Stomach (tissue), 9 donors: ENCODE results near the gene KRTAP5-2. TPM values are rescaled to one million over a fixed set of nuclear protein-coding genes. Genes with fewer than 3 reads are reported as not detected.

Experiments used
- DNase-seq, 2 donors: peaks; one replicate each; pipeline versions ENCODE4 v3.0.0 to v3.0.0-alpha.2; 2013 to 2019
- H3K27ac ChIP-seq, 5 donors: fragments of 200-600 bp in 4 of 5; sonication (generic) in 4 of 5; one replicate each; pipeline ENCODE4 v1.5.1; 2013 to 2019; ENCODE audit warnings: mild to moderate bottlenecking in 1 of 5, moderate library complexity in 1 of 5
- H3K27me3 ChIP-seq, 3 donors: fragments of 200-600 bp; sonication (generic); one replicate each; pipeline ENCODE4 v1.5.1; 2017 to 2019; ENCODE audit warnings: mixed run types in 1 of 3
- H3K36me3 ChIP-seq, 4 donors: fragments of 200-600 bp; sonication (generic); 1 replicate in 3 of 4; 2 replicates in 1 of 4; pipeline ENCODE4 v1.5.1; 2016 to 2019
- H3K4me1 ChIP-seq, 4 donors: fragments of 200-600 bp; sonication (generic); one replicate each; pipeline ENCODE4 v1.5.1; 2016 to 2019
- H3K4me3 ChIP-seq, 4 donors: fragments of 200-600 bp; sonication (generic) in 3 of 4; one replicate each; pipeline ENCODE4 v1.5.1; 2016 to 2019; ENCODE audit warnings: mild to moderate bottlenecking in 1 of 4
- H3K9me3 ChIP-seq, 4 donors: fragments of 200-600 bp; sonication (generic); one replicate each; pipeline ENCODE4 v1.5.1; 2016 to 2019
- CTCF ChIP-seq, 7 experiments: fragments of 450-650 bp in 4 of 7; fragments of 200-600 bp in 3 of 7; sonication (generic) in 3 of 7; IDR thresholded peaks; one replicate each; pipeline ENCODE4 v1.5.1; 2016 to 2019; ENCODE audit warnings: antibody characterized with exemption in 7 of 7, control low read depth in 2 of 7, mild to moderate bottlenecking in 1 of 7
- EP300 ChIP-seq: sonication (generic); formaldehyde crosslinking; IDR thresholded peaks from one replicate; pipeline ENCODE4 v1.6.1; 2017; ENCODE audit warnings: antibody characterized with exemption
- POLR2A ChIP-seq, 4 donors: fragments of 450-650 bp; IDR thresholded peaks; one replicate each; pipeline ENCODE4 v1.6.1; 2016; ENCODE audit warnings: antibody characterized with exemption in 4 of 4, control low read depth in 2 of 4, mild to moderate bottlenecking in 1 of 4, moderate library complexity in 1 of 4
- POLR2AphosphoS5 ChIP-seq, 3 donors: sonication (generic); formaldehyde crosslinking; IDR thresholded peaks; one replicate each; pipeline ENCODE4 v1.6.1; 2016; ENCODE audit warnings: antibody characterized with exemption in 3 of 3
- WGBS, 5 donors: extraction: QIAGEN DNeasy Blood & Tissue Kit in 3 of 5; methylation state at CpG; one replicate each; pipeline versions ENCODE4 v1.1.5 to v1.1.7; 2013 to 2018; 5-methylcytosine and 5-hydroxymethylcytosine counted together
- intact Hi-C: fragments of 100-400 bp; cut with DNase I; formaldehyde crosslinking; loops from one replicate; pipeline ENCODE4 v1.15.1; 2023; ENCODE audit warnings: low total_unique reads
- polyA plus RNA-seq, 3 donors: library from polyadenylated mRNA; stranded (reverse); fragments of 200-250 nt; gene quantifications; one replicate each; pipeline ENCODE4 v1.2.3, GENCODE V29; 2013
- total RNA-seq, 5 donors: library from RNA; depleted of rRNA; stranded (reverse); fragments of >200 nt; gene quantifications; one replicate each; pipeline versions ENCODE4 v1.1.0 to v1.2.3, GENCODE V29; 2014 to 2016
- donor health status: healthy with polysubstance abuse.
- donor health status: Bipolar disorder and iron deficiency.
- donor health status: healthy.

The KRTAP5-2 gene
- total and polyA plus RNA-seq, 8 donors = not detected

GRCh38 chr11:1570001-1570453 lies 28.1 kb downstream of the KRTAP5-2 start:
- Histone ChIP-seq H3K4me3 (peak overlapping the region in 2 of 4 donors; percentile 61 to 63), H3K9me3 (no peaks in the 10 kb centered on the region), H3K27me3 (peaks cover 0 to 42% (median 11%) of the 10 kb centered on the region in 3 donors), H3K4me1 (peaks cover 45 to 78% (median 62%) of the 10 kb centered on the region in 4 donors), H3K36me3 (peaks cover 0 to 7% (median 6%) of the 10 kb centered on the region in 4 donors), H3K27ac (peak overlapping the region in 1 of 5 donors; percentile 89)
- DNase-seq = peak in 1 of 2 donors; percentile 40
- intact Hi-C loops = no loop called here
- WGBS, 5 donors = 62 to 79% (median 68%) methylated on average over 4 to 11 of the region's 11 CpGs
- TF ChIP-seq CTCF (IDR thresholded peaks at IDR 0.05) (no peak), POLR2AphosphoS5 (IDR thresholded peaks at IDR 0.05) (no peak), EP300 (no peak), POLR2A (IDR thresholded peaks at IDR 0.05) (no peak)

DNA sequence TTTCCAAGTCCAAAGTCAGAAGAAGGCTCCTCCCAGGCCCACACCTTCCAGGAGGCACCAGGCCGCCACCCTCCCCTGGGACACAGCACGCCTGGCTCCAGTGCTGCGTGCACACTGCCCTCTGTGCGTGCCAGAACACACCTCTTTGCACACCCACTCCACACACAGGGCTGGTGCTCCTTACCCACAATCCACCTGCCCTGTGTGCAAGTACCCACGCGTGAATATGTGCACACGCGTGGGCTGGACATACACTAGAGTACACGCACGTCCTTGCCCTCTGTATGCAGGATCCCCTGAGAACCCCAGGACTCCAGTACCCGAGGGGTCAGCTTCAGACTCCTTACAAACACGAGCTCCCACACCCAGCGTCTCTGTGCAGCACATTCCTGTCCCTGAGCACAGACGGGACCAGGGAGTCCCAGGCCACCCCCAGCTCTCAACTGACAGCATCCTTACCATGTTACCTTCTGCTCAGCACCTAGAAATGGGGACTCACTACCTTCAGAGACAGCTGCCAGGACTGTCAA lies 28.8 kb downstream of the KRTAP5-2 start:
- peak; percentile 49 to 72 for DNase-seq
- Histone ChIP-seq H3K9me3 (no peaks in the 10 kb centered on the region), H3K4me1 (peaks cover 42 to 79% (median 63%) of the 10 kb centered on the region in 4 donors), H3K4me3 (no peak overlapping the region), H3K27me3 (peaks cover 0 to 37% (median 11%) of the 10 kb centered on the region in 3 donors), H3K36me3 (peaks cover 0 to 9% (median 6%) of the 10 kb centered on the region in 4 donors), H3K27ac (peak overlapping the region in 2 of 5 donors; percentile 5 to 89)
- WGBS, 5 donors = 42 to 58% (median 51%) methylated on average over 9 to 14 of the region's 14 CpGs
- TF ChIP-seq EP300 = no peak
- TF ChIP-seq POLR2A (IDR thresholded peaks at IDR 0.05) = no peak
- no peak for TF ChIP-seq POLR2AphosphoS5 (IDR thresholded peaks at IDR 0.05)
- TF ChIP-seq CTCF (IDR thresholded peaks at IDR 0.05) = no peak
- intact Hi-C loops = no loop called here

GRCh38 chr11:1568441-1568911 lies 29.6 kb downstream of the KRTAP5-2 start:
- intact Hi-C loops = no loop called here
- Histone ChIP-seq H3K36me3 (peaks cover 0 to 16% (median 11%) of the 10 kb centered on the region in 4 donors), H3K4me1 (peaks cover 36 to 77% (median 58%) of the 10 kb centered on the region in 4 donors), H3K9me3 (no peaks in the 10 kb centered on the region), H3K4me3 (no peak overlapping the region), H3K27me3 (peaks cover 0 to 28% (median 11%) of the 10 kb centered on the region in 3 donors), H3K27ac (peak overlapping the region in 2 of 5 donors; percentile 5 to 89)
- 50 to 66% (median 57%) methylated on average over 8 to 13 of the region's 13 CpGs for WGBS, 5 donors
- TF ChIP-seq CTCF (IDR thresholded peaks at IDR 0.05) (no peak), EP300 (no peak), POLR2AphosphoS5 (IDR thresholded peaks at IDR 0.05) (no peak), POLR2A (IDR thresholded peaks at IDR 0.05) (no peak)
- peak in 1 of 2 donors; percentile 76 for DNase-seq

GRCh38 chr11:1567721-1568100 lies 30.4 kb downstream of the KRTAP5-2 start:
- Histone ChIP-seq H3K9me3 (no peaks in the 10 kb centered on the region), H3K4me1 (peaks cover 33 to 69% (median 51%) of the 10 kb centered on the region in 4 donors), H3K36me3 (peaks cover 3 to 24% (median 18%) of the 10 kb centered on the region in 4 donors), H3K27me3 (peaks cover 0 to 21% (median 11%) of the 10 kb centered on the region in 3 donors), H3K27ac (peak overlapping the region in 1 of 5 donors; percentile 43), H3K4me3 (no peak overlapping the region)
- peak in 1 of 2 donors; percentile 13 for DNase-seq
- TF ChIP-seq POLR2A (IDR thresholded peaks at IDR 0.05) = no peak
- no peak for TF ChIP-seq CTCF (IDR thresholded peaks at IDR 0.05)
- no peak for TF ChIP-seq POLR2AphosphoS5 (IDR thresholded peaks at IDR 0.05)
- no peak for TF ChIP-seq EP300
- 60 to 84% (median 81%) methylated on average over 3 to 7 of the region's 7 CpGs for WGBS, 5 donors
- intact Hi-C loops = no loop called here
